ENCODE data around the gene TMEM54.
A peak's percentile ranks its signal among the peaks of the same experiment; 100 is the strongest.

The TMEM54 gene

GRCh38 chr1:32895325-32896215 is 5.6 kb downstream of the TMEM54 start:
- peak; percentile 4 for DNase-seq (ENCODE audit: low spot score)

GRCh38 chr1:32894681-32895080 is 6.5 kb downstream of the TMEM54 start:
- peak; percentile 15 for DNase-seq (ENCODE audit: low spot score)

- DNase-seq (ENCODE audit: low spot score) = no peak
These were observed 7.1 kb downstream of the TMEM54 start for GRCh38 chr1:32894019-32894600.

GRCh38 chr1:32893198-32894018 is 7.8 kb downstream of the TMEM54 start:
- DNase-seq (ENCODE audit: low spot score) = no peak

GRCh38 chr1:32892368-32893197 is 8.6 kb downstream of the TMEM54 start:
- no peak for DNase-seq (ENCODE audit: low spot score)

- no peak for DNase-seq (ENCODE audit: low spot score)
These were observed 9.6 kb downstream of the TMEM54 start for GRCh38 chr1:32891630-32892029.

- no peak for DNase-seq (ENCODE audit: low spot score)
These were observed 10.0 kb downstream of the TMEM54 start for GRCh38 chr1:32891241-32891570.

- no peak for DNase-seq (ENCODE audit: low spot score)
These were observed 10.5 kb downstream of the TMEM54 start for GRCh38 chr1:32890516-32891240.

- DNase-seq (ENCODE audit: low spot score) = no peak
These were observed 11.4 kb downstream of the TMEM54 start for GRCh38 chr1:32889731-32890278.

- no peak for DNase-seq (ENCODE audit: low spot score)
These were observed 12.3 kb downstream of the TMEM54 start for GRCh38 chr1:32888677-32889420.

- no peak for DNase-seq (ENCODE audit: low spot score)
These were observed 13.1 kb downstream of the TMEM54 start for GRCh38 chr1:32888134-32888533.

- no peak for DNase-seq (ENCODE audit: low spot score)
These were observed 13.6 kb downstream of the TMEM54 start for GRCh38 chr1:32887623-32888022.

- DNase-seq (ENCODE audit: low spot score) = no peak
These were observed 14.3 kb downstream of the TMEM54 start for GRCh38 chr1:32886828-32887414.

GRCh38 chr1:32886004-32886827 is 15.0 kb downstream of the TMEM54 start, which contains the start of gene HPCA:
TSS of gene HPCA (plus strand) at chr1:32886491. CDS start at chr1:32888899, 2,408 bp downstream.
- peak; percentile 83 for DNase-seq (ENCODE audit: low spot score)

GRCh38 chr1:32885676-32886003 is 15.5 kb downstream of the TMEM54 start:
- no peak for DNase-seq (ENCODE audit: low spot score)

GRCh38 chr1:32884726-32885125 is 16.5 kb downstream of the TMEM54 start:
- DNase-seq (ENCODE audit: low spot score) = no peak

- no peak for DNase-seq (ENCODE audit: low spot score)
These were observed 17.2 kb downstream of the TMEM54 start for GRCh38 chr1:32884032-32884372.

- no peak for DNase-seq (ENCODE audit: low spot score)
These were observed 17.7 kb downstream of the TMEM54 start for GRCh38 chr1:32883338-32884031.

All from HuH-7.5 (cell line).